H54 (cell line): ENCODE results near the gene ESYT1.

Experiments used
- DNase-seq: peaks from one replicate; pipeline ENCODE4 v3.0.0; 2011; ENCODE audit warnings: low spot score, mixed read lengths; ENCODE audit not compliant: insufficient read length
- FAIRE-seq: peaks from 3 replicates; lab custom pipeline; 2011; peaks lifted over from hg19 to GRCh38; lab: Jason Lieb, UNC
- POLR2A ChIP-seq: IDR thresholded peaks from 2 replicates; pipeline ENCODE4 v1.6.1; 2011; ENCODE audit warnings: low read depth, mild to moderate bottlenecking, low read length

ESYT1 gene

GRCh38 chr12:56162468-56163290 lies 34.6 kb downstream of the ESYT1 start:
- no peak for FAIRE-seq
- TF ChIP-seq POLR2A = no peak
- DNase-seq = no peak

GRCh38 chr12:56163533-56164344 lies 35.7 kb downstream of the ESYT1 start:
- peak; percentile 11; the same call in 1 of the 2 replicates for TF ChIP-seq POLR2A
- FAIRE-seq (no peak), DNase-seq (no peak)

GRCh38 chr12:56164345-56164729 lies 36.3 kb downstream of the ESYT1 start:
- FAIRE-seq (no peak), DNase-seq (no peak)
- TF ChIP-seq POLR2A = 0 out of 2 replicates have a peak, but pooled peaks have one; percentile 1

- TF ChIP-seq POLR2A = no peak
- FAIRE-seq (no peak), DNase-seq (no peak)
Measured at GRCh38 chr12:56165369-56165768, 37.3 kb downstream of the ESYT1 start.

- no peak for TF ChIP-seq POLR2A
- no peak for DNase-seq
- FAIRE-seq = no peak
Measured at GRCh38 chr12:56169229-56169759, 41.2 kb downstream of the ESYT1 start.

GRCh38 chr12:56172839-56173238 lies 44.8 kb downstream of the ESYT1 start:
- no peak for TF ChIP-seq POLR2A
- no peak for FAIRE-seq
- DNase-seq = no peak

GRCh38 chr12:56178347-56178746 lies 50.3 kb downstream of the ESYT1 start:
- FAIRE-seq (no peak), DNase-seq (no peak)
- no peak for TF ChIP-seq POLR2A

- FAIRE-seq = no peak
Measured at GRCh38 chr12:56186957-56187356, 58.9 kb downstream of the ESYT1 start.

GRCh38 chr12:56188131-56188777 lies 60.2 kb downstream of the ESYT1 start:
- DNase-seq (no peak), FAIRE-seq (no peak)

More at GRCh38 chr12:56186957-56187356, 58.9 kb downstream of the ESYT1 start:
- DNase-seq = no peak
- TF ChIP-seq POLR2A = no peak

GRCh38 chr12:56188778-56189098 lies 60.7 kb downstream of the ESYT1 start:
- FAIRE-seq = no peak
- TF ChIP-seq POLR2A = no peak
- DNase-seq = no peak

More at GRCh38 chr12:56188131-56188777, 60.2 kb downstream of the ESYT1 start:
- no peak for TF ChIP-seq POLR2A

GRCh38 chr12:56189099-56189917 lies 61.2 kb downstream of the ESYT1 start, which contains the start of gene SMARCC2:
Gene SMARCC2 (minus strand): TSS chr12:56189483. CDS start chr12:56189461, 22 bp downstream.
- DNase-seq (peak; percentile 79), FAIRE-seq (no peak)
- peak; percentile 66 for TF ChIP-seq POLR2A

- no peak for FAIRE-seq
Measured at GRCh38 chr12:56189918-56190694, 62.0 kb downstream of the ESYT1 start.

More at GRCh38 chr12:56189918-56190694, 62.0 kb downstream of the ESYT1 start:
- DNase-seq = peak; percentile 71
- TF ChIP-seq POLR2A = no peak
